Embryonic facial prominence (tissue), 1 donor: ENCODE results near the gene TSPY10.
"Not testable (repeated sequence)": the region's sequence is repeated elsewhere in the genome, so short reads cannot be mapped to it uniquely, and the experiment has no call there.

Experiments
- DNase-seq: peaks from one replicate; pipeline ENCODE4 v3.0.0-alpha.2; 2016; ENCODE audit errors: extremely low spot score

TSPY10 gene, protein sequence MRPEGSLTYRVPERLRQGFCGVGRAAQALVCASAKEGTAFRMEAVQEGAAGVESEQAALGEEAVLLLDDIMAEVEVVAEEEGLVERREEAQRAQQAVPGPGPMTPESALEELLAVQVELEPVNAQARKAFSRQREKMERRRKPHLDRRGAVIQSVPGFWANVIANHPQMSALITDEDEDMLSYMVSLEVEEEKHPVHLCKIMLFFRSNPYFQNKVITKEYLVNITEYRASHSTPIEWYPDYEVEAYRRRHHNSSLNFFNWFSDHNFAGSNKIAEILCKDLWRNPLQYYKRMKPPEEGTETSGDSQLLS

DNA sequence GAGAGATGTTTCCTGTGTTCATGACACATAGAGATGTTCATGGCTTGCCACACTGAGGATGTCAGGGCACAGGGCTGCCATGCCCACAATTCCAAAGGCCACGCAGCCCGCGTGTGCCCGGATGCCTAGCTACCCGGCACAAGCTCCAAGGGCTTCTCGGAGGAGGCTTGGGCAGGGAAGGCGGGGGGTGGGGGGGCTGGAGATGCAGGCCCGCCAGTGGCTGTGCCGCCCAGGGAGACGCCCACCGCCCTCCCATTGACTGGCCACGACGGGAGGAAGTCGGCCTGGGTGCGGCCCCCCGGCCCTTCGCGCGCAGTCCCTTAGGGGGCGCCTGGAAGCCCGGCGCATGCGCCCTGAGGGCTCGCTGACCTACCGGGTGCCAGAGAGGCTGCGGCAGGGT lies at the start of gene TSPY10:
TSS of gene TSPY10 (plus strand) at position 301 of the 400 bp plus-strand sequence. CDS start at position 347, 46 bp downstream.
- not testable (repeated sequence) for DNase-seq

DNA sequence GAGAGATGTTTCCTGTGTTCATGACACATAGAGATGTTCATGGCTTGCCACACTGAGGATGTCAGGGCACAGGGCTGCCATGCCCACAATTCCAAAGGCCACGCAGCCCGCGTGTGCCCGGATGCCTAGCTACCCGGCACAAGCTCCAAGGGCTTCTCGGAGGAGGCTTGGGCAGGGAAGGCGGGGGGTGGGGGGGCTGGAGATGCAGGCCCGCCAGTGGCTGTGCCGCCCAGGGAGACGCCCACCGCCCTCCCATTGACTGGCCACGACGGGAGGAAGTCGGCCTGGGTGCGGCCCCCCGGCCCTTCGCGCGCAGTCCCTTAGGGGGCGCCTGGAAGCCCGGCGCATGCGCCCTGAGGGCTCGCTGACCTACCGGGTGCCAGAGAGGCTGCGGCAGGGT lies 40.7 kb upstream of the TSPY10 start, which contains the start of gene TSPY9:
TSS of gene TSPY9 (plus strand) at position 301 of the 400 bp plus-strand sequence. CDS start at position 347, 46 bp downstream.
- not testable (repeated sequence) for DNase-seq

- DNase-seq: not testable (repeated sequence)
These were observed 23.3 kb upstream of the TSPY10 start for GRCh38 chrY:9504396-9504795.

- DNase-seq: not testable (repeated sequence)
These were observed 11.4 kb upstream of the TSPY10 start for GRCh38 chrY:9516287-9516686.
